Stimulated activated CD8-positive, alpha-beta memory T cell treated with anti-CD3 and anti-CD28 coated beads, Interleukin-7, amount 100 ng/mL, for 4 hours (primary cell): ENCODE results near the gene AK4.
A peak's percentile ranks its signal among the peaks of the same experiment; 100 is the strongest.
"Not testable (repeated sequence)": the region's sequence is repeated elsewhere in the genome, so short reads cannot be mapped to it uniquely, and the experiment has no call there.

ENCODE experiments used
- DNase-seq, 2 donors: peaks; one replicate each; pipeline ENCODE4 v3.0.0-alpha.2; 2020; ENCODE audit warnings: low read depth in 2 of 2

AK4 gene

DNA sequence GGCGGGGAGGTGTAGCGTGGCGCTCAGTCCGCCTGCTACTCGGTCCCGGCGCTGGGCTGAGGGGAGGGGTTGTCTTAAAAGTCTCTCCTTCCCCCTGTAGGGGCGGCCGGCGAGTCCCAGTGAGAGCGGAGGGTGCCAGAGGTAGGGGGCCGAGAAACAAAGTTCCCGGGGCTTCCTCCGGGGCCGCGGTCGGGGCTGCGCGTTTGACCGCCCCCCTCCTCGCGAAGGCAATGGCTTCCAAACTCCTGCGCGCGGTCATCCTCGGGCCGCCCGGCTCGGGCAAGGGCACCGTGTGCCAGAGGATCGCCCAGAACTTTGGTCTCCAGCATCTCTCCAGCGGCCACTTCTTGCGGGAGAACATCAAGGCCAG lies at the start of gene AK4:
Gene AK4 (plus strand): TSS at position 26 of the 370 bp plus-strand sequence. CDS start 205 bp downstream, at position 231.
- not testable (repeated sequence) for DNase-seq

DNA sequence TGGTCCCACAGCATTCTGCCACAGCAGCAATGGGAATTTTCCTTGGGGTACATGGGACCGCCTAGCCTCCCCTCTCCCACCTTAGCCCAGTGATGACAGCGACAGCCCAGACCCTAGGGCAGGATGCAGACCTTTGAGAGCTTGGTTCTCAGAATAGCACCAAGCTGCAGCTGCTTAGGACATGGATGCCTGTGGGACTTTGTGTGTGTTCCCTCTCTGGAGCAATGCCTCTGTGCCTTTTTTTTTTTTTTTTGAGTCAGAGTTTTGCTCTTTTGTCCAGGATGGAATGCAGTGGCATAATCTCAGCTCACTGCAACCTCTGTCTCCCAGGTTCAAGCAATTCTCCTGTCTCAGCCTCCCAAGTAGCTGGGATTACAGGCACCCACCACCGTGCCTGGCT lies 44.2 kb upstream of the AK4 start:
- no peak for DNase-seq

DNA sequence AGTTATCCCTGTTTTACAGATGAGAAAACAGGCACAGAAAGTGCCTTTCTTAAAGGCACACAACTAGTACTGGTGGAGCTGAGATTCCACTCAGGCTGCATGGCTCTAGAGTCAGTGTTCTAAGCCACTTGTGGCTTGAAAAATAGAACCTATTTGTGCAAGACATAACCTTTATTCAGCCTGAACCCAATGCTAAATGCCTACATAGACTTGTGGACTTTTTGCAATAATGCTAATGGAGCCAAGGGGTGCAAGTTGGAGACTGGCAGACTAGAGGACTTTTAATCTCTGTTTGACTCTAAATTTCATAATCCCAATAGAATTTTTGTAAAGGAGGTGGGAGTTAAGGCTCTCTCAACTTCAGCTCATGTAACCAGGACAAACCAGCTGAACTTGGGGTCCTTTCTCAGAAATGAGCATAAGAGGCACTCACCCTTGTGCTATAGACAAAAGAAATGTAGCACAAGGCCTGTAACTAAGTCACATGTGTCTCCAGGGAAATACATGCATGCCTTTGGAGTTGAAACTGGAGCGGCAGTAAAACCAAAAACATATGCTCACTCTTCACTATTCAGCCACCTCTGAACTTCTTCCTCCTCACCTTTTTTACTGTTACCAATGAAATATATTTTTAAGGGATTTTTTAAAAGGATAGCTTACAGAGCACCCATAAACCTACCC lies 43.0 kb upstream of the AK4 start:
- no peak for DNase-seq

DNA sequence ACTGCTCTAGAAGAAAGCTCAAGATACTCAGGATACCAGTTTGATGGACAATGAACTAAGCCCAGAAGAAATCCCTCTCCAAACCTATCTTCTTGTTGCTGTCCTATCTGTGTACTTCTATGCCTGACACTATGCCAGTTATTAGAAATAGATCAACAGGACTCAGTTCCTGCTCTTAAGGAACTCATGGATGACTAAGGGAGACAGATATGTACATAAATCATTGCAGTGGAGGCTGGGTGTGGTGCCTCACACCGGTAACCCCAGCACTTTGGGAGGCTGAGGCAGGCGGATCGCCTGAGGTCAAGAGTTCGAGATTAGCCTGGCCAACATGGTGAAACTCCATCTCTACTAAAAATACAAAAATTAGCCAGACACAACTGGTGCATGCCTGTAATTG lies 42.4 kb upstream of the AK4 start:
- DNase-seq = no peak

DNA sequence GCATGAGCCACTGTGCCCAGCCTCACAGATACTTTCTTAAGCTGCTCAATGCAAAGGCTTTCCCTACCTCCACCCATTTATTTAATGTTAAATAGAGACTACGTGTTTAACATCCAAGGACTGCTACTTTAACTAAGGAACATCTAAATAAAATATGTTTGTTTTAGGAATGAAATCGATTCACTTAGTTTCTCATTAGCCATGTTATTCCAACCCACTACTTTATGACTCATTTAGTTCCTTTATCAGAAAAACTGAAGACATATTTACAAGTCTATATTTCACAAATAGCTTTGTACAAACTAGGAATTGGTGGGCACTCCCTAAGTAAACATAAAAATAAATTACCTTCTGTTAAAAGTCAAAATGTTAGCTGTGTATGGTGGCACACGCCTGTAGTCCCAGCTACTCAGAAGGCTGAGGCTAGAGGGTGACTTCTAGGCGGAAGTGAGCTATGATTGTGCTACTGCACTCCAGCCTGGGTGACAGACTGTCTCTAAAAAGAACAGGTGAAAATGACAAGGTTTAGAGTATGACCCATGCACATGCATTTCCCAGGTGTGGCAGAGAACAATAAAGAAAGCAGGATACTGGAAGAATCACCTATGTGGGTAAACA lies 39.9 kb upstream of the AK4 start:
- no peak for DNase-seq

DNA sequence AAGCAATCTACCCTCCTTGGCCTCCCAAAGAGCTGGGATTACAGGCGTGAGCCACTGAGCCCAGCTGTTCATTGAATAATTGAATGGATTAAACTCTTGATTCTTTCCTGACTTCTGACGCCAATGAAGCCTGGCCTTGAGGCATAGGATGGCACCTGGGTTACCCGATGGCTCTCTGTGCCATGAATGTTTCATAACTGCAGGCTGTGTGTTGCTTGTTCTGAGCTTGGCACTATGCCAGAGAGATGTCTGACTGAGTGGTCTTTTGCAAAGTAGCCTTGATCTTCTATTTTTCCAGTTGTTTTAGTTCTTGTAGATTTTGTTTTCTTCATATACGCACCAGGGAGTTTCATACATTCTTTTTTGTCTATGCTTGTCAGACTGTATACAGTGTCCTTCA lies 38.5 kb upstream of the AK4 start:
- no peak for DNase-seq

DNA sequence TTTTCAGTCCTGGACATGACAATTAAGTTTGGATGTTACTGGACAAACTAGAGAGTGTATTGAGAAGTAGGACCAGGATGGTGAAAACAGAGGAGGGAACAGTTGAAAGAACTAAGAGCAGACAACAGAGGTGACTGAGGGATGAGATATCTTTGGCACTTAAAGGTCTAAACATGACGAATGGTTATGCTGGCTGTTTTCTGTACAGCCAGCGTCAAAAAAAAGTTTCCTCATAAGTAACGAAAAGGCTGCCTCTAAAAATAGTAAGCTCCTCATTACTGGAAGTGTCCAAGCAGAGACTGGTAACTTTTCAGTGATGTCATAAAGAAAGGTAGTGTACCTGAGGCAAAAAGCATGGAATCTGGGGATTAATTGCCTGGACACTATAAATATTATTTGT lies 35.2 kb upstream of the AK4 start:
- no peak for DNase-seq

DNA sequence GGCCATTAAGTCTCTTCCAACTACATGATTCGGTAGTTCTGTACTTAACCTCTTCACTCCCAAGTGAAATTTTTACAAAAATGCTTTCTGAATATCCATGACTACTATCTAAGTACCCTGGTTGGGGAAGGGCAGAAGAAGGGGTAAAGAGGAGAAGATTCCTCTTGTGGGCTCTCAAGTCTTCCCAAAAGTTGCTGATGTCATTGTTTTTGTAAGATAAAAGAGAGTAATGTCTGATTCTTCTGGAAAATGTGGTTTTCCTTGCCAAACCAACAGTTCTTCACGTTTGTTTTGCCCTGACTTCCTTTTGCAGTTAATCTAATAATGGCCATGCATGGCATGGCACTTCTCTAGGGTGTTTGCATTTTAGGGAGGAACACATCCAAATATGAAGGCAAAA lies 34.7 kb upstream of the AK4 start:
- no peak for DNase-seq

DNA sequence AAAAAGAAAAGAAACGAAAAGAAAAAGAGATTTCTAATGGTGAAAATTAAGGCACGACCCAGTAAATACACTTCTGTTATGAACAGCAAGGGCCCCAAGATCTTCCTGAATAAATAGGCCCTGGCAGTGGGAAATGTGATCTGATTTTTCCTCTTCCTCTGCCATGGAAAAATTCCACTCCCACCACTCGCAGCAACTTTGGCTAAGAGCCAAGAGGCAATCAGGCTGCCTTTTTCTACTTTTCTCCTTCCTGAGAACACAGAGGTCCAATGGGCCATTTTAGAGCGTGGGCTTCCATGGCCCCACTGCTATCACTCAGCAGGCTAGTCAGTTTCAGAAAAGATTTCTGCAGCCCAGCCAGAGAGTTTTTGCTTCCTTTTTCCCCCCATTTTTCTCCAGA lies 33.7 kb upstream of the AK4 start:
- no peak for DNase-seq

DNA sequence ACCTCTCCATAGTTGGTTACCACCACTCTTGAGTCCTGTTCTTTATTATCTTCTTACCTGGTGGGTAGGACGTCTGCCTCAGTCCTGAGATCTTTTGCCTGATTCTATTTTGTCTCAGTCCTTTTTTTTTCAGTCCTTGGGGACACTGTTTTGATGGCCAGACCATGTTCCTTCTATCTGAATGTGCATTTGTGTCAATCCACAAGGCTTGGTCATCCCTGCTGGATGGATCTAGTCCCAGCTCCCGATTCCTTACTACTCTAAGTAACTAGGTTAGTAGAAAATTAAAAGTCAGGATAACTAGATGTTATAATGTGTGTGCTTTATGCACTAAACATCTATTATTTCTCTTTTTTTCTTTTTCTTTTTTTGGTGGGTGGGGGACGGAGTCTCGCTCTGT lies 28.1 kb upstream of the AK4 start:
- no peak for DNase-seq

DNA sequence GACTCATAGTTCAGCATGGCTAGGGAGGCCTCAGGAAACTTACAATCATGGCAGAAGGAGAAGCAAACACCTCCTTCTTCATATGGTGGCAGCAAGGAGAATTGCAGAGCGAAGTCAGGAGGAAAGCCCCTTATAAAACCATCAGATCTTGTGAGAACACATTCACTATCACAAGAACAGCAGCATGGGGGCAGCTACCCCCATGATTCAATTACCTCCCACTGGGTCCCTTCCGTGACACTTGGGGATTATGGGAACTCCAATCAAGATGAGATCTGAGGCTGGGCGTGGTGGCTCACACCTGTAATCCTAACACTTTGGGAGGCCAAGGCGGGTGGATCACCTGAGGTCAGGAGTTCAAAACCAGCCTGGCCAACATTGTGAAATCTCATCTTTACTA lies 18.9 kb upstream of the AK4 start:
- DNase-seq = not testable (repeated sequence)

DNA sequence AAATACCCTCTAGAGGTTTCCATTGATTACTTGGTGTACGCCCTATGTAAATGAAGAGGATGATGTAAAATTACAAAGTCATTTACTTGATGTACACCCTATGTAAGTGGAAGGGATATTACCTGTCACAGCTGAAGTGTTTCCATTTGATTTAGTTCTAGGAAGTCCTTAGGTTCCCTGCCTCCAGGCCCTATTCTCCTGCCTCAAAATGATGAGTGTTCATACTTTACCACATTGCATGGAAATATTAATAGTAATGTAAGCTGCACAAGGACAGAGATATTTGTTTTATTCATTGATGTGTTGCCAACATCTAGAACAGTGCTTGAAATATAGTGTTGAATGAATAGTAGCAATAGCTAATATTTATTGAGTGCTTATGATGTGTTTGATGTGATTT lies 9.5 kb upstream of the AK4 start:
- DNase-seq = no peak

DNA sequence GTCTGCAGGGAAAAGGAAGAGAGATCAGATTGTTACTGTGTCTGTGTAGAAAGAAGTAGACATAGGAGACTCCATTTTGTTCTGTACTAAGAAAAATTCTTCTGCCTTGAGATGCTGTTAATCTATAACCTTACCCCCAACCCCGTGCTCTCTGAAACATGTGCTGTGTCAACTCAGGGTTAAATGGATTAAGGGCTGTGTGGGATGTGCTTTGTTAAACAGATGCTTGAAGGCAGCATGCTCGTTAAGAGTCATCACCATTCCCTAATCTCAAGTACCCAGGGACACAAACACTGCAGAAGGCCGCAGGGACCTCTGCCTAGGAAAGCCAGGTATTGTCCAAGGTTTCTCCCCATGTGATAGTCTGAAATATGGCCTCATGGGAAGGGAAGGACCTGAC lies 8.2 kb upstream of the AK4 start:
- not testable (repeated sequence) for DNase-seq

DNA sequence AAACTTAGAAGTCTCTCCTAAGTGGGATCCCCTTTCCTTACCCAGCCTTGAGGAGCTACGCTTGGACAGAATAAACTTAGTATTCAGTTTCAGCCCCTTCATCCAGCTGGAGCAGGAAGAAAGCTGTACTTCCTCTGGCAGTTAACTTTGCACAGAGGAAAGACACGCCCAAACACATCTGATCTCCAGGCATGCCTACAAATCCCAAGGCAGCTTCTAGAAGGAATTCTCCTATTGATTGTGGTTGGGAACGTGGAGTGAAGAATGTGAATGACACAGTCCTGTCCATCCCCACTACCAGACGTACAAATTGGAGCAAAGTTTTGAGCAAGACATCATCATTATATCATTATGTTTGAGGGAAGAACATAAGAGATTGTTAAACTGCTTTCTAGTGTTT lies 6.6 kb upstream of the AK4 start:
- DNase-seq = no peak

DNA sequence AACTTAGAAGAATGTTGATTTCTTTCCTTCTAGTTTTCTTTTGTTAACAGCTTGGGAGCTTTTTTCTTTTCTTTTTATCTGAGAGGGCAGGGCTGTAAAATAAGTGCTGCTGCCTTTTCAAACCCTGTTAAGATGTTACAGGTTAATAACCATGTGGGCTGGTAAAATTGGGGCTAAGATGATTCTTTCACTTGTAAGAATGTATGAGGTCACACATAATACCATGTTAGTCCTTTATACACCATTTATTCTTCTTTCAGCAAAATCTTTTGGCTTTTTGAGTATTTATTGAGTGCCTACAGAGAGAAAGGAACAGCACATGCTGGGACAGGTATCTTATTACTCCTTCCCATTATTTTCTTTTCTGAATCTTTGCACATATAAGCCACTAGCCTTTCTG lies 6.1 kb upstream of the AK4 start:
- DNase-seq = no peak

DNA sequence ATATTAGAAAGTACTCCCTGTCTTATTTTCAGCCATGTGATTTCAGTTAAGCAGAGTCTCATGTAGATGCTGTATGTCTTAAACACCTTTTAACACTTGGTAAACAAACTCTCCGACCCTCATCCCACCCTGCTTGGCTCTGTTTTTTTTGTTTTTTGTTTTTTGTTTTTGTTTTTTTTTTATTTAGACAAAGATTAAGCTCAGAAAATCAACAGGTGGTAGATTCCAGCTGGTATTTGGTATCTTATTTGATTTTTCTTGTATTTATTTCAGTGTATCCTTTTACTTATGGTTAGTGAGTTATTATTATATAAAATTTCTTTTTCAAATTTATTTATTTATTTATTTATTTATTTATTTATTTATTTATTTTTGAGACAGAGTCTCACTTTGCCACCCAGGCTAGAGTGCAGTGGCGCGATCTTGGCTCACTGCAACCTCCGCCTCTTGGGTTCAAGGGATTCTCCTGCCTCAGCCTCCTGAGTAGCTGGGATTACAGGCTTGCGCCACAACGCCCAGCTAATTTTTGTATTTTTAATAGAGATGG lies 4.8 kb upstream of the AK4 start:
- not testable (repeated sequence) for DNase-seq

DNA sequence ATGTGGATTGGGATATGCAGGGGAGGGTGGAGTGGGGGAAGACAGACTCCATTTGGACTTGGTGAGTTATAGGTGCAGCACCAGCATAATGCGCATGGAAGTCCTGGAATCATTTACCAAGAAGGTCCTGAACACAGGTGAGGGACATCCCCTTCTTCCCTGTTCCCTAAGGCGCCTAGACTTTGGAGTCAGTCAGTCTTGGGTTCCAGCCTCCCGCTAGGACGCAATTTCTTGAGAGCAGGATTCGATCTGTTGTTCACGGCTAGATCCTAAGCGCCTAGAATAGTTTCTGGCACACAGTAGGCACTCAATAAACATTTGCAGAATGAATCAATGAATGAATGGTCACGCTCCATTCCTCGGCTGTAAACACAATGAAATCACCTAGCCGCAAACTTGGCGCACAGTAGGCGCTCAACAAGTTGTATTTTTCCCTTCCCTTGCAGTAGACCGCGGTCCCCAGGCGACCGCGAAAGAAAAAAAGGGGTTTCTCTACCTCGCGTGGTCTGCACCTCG lies 1.0 kb upstream of the AK4 start:
- no peak for DNase-seq

DNA sequence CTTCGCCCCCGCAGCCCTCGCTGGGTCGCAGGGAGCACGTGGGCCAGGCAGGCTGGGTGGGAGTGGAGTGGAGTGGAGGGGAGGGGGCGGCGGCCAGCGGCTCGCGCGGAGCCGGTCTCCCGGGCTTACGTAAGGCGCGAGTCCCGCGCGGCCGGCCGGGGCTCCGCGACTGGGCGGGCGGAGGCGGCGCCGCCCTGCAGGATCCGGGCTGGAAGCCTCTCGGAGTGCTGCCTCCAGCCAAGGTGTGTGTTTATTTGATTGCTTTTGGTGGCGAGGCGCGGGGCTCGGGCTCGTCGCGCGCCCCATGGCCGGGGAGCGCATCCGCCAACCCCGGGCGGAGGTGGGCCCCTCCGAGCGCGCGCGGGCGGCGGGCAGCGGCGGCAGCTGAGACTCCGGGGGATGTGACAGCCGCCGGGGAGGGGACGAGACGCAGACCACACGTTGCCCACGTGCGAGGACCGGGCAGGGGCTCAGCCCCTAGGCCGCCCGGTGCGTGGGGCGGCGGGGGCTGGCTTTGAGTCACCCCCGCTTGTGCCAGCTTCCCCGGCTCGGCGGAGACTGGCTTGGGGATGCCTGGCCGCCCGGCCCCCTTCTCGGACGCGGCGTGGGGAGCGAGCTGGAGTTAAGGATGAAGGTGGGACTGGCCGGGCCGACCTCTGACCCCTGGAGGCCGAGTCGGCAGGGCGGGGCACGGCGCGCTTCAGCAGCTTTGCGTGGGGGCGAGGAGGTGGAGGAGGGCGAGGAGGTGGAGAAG lies 402 bp upstream of the AK4 start:
- DNase-seq = peak in 1 of 2 donors; percentile 38

DNA sequence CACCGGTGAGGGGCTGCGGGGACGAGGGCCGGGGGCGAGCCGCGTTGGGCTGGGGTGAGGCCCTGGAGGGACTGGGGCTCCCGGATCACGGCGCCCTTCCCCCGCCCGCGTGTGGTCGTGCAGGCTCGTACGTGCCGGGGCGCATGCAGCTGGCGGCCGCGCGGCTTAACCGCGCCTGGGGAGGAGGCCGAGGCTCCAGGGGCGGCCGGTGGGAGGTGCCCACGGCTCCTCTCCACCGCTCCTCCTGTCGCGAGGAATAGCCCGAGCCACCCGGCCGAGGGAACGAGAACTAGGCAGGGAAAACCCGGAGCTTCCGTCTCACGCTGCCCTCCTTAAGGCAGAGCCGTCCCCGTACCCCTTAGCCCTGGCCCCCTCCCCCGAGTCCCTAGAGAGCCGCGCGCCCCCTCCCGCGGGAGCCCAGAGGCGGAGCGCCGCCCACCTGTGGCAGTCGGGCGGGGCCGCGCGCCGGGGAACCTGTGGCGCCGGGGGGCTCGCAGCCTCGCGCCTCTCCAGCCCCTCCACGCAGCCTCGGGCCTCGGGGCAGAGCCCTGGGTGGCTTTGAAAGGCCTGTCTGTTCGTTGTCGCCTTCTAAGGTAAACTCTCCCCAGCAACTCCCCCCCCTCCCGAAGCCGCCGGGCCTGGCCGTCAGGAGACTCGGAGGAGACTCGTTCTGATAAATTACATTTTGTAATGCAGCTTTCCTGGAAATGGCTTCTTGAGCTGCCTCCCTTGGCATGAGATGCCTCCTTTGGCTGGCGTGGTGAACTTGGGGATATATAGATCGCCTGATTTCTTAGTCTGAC lies 746 bp downstream of the AK4 start:
- DNase-seq = peak in 1 of 2 donors; percentile 33

DNA sequence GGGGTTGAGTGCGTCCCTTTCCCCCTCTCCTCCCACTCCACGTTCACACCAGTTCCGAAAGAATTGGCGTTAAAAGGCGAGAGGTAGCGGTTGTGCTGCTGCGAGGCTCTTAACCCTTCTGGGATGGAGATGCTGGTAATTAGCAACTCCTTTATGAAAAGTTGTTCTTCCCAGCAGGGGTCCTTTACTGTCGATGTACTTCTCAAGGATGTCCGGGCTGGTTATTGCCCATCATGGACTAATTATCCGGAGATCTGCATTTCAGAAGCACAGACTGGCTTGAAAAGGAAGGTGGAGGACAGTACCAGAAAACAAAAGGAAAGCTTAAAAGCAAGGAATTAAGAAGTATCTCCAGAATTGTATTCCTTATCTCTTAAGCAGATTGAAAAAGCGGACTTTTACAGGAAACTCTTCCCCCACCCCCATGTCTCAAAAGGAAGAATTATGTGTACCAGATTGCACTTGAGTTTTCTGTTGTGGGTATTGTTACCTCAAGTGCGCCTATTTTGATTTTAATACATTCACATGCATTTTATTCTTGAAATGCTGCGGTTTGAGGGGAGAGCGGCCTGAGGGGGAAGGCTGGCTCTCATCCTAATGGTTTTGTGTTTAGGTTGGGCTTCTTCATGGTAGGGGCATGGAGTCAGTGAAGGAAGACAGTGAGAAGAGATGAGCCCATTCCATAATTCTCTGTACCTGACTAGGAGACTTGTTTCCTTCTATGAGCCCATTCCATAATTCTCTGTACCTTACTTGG lies 1.5 kb downstream of the AK4 start:
- no peak for DNase-seq

DNA sequence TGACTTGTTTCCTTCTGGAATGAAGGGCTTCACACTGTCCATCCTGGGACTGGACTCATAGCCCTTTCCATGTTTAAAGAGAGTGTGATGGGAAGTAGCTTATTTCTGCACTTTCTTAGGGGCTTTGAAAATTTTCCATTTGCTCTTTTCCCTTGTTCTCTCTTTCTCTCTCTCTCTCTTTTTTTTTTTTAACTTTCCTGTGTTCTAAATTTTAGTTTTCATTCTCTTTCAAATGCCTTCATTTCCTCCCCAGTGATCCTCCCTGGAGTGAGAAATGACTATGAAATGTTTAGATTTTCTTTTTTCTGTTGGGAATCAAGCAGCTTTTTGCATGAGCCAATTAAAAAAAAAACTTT lies 2.1 kb downstream of the AK4 start:
- DNase-seq = no peak
